HK-2 (cell line): ENCODE results near the gene CCL5.

Experiments
- DNase-seq: peaks from one replicate; pipeline ENCODE4 v3.0.0-alpha.2; 2018; ENCODE audit not compliant: unreplicated experiment

The CCL5 gene

DNA sequence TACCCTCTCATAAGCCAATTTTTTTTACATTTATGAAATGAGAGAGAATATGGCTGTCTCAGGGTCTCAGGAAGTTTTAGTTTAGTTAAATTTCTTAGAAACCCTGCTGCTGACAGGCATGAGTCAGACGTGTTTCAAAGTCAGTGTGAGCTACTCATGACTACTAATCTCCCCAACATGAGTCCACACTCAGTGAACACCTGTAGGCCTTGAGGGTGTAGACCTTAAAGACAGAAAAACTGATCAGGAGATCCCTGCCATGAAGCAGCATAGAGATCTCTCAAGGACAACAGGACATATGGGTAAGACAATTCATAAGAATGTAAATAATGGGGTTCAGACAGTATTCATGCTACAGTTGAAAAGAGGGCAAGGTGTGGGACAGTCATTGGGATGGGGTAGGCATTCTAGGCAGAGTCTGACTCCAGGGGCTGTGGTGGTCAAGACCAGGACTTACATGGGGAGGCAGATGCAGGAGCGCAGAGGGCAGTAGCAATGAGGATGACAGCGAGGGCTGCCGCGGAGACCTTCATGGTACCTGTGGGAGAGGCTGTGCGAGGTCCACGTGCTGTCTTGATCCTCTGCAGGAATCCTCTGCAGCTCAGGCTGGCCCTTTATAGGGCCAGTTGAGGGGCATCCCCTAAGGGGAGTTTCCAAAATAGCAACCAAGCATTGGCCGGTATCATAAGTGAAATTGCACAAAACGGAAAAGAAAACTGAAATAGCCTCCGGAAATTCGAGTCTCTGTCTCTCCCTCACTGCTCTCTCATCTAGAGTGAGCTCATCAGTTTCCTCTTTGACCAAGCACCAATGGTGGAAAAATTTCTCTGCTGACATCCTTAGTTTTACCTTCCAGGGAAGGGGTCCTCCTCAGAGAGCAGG is at the start of gene CCL5:
Gene CCL5, minus strand, starts transcription at position 588 of the 882 bp plus-strand sequence.
- DNase-seq, result no peak

DNA sequence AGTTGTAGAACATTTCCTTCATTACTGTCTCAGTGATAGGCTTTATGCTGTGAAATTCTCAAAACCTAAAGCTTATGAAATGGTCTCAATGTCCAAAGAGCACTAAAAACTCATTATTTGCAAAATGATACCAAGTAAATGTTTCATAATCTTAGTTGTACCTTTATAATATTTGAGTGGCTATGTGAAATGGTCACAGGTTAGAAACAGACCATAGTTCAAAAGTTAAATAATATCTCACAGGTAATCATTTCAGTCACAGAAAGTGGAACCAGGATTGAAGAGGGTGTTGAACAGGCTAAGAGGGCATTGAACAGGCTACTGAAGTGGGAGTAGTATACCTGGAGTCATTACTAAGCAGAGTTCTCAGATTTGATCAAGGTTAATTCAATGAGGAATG is 47.6 kb upstream of the CCL5 start:
- no peak for DNase-seq

DNA sequence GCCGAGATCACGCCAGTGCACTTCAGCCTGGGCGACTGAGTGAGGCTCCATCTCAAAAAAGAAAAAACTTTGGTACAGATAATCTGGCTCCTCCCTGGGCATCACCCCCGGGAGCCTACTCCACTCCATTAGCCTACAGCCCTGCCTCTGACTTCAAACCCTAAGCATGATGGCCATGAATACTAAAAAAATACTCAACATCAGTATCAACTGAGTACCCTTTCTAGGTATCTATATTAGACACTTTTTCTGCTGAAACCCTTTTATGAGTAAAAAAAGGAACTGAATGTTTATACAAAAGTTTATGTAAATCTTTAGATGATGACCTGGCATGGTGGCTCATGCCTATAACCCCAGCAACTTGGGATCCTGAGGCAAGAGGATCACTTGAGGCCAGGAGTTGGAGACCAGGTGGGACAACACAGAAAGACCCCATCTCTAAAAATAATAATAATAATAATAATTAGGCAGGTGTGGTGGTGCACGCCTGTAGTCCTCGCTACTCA is 43.5 kb upstream of the CCL5 start:
- DNase-seq, result no peak

DNA sequence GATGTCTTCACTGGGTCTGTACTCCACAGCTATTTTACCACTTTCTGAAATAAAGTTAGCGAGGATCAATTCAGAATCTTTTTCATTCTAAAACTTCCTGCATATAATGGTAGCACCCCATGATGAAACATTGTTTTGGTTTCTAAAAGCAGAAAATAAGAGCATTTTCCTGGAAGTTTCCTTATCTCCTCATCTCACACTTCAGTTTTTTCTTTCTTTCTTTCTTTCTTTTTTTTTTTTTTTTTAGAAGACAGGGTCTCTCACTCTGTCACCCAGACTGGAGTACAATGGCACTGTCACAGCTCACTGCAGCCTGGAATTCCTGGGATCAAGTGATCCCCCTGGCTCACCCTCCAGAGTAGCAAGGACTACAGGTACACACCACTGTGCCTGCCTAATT is 40.1 kb upstream of the CCL5 start:
- no peak for DNase-seq

DNA sequence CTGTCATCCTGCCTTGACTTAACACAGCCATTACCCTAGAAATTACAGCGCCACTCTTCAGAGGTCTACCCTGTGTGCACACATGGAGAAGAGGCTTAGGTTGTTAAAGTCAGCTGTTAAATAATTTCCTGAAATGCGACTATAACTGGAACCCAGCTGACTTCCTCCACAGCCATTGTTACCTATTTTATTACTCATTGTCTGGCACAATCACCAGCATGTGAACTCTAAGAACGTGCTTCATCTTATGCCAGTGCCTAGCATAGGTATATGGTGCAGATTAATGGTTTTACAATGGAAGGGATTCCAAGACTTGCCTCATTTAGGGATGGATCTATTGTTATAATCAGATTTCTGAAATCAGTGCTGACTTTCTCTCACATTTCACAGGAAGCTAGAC is 38.5 kb upstream of the CCL5 start:
- no peak for DNase-seq

DNA sequence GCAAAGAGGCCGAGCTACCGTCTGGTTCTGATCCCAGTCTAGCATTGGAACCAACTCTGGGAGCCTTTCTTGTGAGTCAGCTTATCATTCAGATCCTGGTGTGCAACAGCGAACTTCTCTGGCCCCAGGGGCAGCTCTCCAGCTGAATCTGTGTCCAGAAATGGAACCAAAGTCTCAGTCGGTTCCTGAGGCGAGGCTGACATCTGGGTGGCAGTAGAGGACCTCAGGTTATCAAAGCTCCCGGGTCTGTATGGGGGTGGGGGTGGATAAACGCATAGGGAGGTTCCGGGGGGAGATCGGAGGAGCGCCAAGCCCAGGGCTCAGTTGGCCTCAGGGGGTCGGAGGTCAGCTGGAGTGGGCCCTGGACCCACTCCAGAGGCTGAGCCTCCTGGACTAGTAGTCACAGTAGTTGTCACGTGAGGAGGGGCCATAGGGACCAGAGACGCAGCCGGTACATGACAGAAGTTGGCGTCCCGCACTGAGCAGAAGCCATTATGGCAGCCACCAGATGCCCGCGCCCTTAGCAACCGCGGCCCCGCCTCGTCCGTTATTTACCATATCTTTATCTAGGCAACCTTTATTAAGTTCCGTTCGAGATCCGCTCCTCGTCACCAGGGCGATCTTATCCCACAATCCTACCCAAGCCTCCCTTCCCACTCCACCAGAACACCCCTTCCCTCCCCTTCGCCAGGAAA is 37.5 kb upstream of the CCL5 start:
- DNase-seq, result no peak

DNA sequence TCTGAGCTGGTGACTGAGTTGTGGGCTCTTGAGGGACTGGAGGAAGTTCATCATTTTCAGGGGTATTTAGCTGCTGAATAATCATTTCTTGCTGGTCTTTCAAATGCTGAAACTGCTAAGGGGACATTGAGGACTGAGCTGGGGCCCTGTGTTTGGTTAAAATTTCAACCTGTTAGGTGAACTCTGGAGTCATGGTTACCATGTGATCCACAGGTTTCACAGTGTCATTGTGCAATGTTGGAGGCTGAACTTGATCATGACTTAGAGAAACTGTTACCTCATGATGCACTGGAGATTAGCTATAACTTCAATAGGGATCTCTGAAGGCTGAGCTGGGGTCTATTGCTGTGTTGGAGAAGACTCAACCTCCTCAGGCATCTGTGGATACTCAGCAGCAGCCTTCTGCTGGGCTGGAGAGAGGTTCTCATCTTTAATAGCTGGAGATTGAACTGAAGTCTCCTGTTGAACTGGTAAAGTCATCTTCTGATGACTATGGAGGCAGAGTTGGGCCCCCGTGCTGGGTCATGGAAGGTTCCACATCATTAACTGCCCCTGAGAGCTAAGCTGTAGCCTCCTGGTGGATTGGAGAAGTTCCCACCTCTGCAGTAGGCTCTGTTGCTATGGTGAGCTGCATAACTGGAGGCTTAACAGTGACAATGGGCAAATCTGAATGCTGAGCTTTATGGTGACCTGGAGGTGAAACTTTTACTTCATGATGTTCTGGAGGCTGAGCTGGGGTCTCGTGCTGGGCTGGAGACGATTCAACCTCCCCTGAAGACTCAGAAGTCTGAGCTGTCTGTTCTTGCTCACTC is 35.2 kb upstream of the CCL5 start:
- DNase-seq, result no peak

DNA sequence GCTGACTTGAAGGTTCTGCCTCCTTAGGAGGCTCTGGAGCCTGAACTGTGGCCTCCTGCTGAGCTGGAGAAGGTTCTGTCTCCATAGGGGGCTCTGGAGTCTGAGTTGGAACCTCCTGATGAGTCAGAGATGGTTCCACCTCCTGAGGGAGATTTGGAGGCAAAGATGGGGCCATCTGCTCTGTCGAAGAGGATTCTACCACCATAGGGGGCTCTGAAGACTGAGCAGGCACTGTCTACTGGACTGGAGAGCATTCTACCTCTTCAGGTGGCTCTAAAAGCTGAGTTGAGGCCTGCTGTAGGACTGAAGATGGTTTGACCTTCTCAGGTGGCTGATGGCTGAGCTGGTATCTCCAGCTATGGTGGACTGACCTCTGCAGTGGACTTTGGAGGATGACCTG is 34.2 kb upstream of the CCL5 start:
- DNase-seq, result no peak

DNA sequence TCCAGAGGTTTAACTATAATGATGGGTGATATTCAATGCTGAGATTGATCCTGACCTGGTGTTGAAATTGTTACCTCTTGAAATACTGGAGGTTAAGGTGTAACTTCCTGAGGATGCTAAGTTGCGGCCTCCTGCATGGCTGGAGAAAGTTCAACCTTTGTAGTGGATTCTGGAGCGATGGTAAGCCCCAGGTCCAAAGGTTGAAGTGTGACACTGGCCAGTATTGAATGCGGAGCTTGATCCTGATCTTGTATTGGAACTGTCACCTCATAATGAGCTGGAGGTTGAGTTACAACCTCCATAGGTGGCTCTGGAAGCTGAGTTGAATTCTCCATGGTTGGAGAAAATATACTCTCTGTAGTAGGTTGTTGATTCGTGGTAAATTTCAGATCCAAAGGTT is 33.4 kb upstream of the CCL5 start:
- no peak for DNase-seq

DNA sequence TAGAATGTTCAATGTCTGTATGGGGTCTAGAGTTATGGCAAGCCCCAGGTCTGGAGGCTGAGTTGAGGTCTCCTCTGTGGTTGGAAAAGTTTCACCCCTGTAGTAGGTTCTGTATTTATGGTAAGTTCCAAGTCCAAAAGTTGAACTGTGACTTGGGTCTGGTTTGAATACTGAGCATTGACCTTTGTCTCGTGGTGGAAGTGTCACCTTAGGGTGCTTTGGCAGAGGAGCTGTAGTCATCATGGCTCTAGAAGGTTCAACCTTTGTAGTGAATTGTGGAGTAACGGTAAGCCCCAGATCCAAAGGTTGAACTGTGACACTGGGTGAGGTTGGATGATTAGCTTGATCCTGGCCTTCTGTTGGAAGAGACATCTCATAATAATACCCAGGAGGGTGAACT is 32.8 kb upstream of the CCL5 start:
- no peak for DNase-seq

DNA sequence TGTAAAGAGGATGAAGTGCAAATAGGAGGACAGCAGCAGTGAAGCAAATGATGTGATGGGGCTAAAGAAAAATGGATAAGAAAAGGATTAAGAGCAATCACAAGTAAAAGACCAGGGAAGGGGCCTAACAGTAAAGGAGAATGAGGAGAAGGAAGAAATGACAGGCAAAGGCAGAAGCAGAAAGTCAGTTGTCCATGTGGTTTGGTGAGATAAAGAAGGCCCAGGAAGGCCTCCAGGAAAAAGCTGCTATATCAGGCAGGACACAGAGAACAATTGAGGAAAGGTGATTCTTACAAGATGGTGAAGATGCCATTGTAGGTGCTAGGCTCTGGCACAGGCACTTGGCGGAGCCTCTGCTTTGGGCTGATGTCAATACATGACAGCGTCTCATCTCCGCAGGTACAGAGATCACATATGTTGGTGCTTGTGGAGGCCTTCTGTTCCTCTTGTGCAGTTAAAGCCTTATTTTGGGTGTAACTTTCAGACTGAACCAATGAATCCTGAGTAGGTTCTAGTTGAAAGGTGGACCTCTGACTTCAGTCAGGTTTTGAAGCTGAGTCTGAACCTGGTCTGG is 32.3 kb upstream of the CCL5 start:
- no peak for DNase-seq

DNA sequence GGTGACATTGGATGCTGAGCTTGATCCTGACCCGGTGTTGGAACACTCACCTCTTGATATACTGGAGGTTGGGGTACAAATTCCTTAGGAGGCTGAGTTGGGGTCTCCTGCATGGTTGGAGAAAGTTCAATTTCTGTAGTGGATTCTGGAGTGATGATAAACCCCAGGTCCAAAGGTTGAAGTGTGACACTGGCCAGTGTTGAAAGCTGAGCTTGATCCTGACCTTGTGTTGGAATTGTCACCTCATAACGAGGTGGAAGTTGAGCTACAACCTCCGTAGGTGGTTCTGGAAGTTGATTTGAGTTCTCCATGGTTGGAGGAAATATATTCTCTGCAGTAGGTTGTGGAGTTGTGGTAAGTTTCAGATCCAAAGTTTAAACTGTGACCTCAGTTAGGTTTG is 29.2 kb upstream of the CCL5 start:
- no peak for DNase-seq

DNA sequence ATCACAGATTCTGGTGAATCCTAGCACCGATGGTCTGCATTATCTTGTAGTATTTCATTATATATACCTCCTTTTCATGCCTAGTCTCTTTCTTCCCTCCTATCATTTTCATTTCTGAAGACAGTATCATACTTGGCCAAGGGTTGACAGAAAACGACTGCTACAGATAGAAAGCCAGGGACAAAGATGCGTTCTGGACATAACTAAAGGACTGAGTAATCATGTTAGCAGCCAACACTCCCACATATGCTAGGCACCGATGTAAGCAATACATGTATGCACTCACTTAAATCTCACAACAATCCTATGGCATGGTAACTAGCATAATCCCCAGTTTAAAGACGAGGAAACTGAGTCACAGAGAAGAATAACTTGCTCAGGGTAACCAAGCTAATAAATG is 27.5 kb upstream of the CCL5 start:
- no peak for DNase-seq

DNA sequence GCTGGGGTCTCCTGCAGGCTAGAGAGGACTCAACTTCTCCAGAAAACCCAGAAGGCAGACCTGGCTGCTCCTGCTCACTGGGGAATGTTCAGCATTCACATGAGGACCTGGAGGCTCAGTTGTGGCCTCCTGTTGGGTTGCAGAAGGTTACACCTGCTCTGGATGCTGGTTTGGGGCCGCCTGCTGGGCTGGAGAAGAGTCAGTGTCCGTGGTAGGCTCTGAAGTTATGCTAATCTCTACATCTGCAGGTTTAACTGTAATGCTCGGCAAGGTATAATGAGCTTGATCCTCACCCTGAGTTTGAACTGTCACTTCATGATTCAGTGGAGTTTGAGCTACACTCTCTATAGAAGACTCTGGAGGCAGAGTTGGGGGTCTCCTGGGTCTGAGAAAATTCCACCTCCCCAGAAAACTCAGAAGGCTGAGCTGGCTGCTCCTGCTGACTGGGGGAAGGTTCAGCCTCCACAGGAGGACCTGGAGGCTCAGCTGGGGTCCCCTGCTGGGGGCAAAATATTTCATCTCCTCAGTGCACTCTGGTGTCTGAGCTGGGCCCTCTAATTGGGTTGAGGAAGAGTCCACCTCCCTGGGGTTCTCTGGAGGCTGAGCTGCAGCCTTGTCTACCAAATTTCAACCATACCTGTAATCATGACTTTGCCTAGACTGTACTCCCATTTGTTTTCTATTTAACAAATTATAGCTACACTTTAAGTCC is 26.9 kb upstream of the CCL5 start:
- no peak for DNase-seq

DNA sequence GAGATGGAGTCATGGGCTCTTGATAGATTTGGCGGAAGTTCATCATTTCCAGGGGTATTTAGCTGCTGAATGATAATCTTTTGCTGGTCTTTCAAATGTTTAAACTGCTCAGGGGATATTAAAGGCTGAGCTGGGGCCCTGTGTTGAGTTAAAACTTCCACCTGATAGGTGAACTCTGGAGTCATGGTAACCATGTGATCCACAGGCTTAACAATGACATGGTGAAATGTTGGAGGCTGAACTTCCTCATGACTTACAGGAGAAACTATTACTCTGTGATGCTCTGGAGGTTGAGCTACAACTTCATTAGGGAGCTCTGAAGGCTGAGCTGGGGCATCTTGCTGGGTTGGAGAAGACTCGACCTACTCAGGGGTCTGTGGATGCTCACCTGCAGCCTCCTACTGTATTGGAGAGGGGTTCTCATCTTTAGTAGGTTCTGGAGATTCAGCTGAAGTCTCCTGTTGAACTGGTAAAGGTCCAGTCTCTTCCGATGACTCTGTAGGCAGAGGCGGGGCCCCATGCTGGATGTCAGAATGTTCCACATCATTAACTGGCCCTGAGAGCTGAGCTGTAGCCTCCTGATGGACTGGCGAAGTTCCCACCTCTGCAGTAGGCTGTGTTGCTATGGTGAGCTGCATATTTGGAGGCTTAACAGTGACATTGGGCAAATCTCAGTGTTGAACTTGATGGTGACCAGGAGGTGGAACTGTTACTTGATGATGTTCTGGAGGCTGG is 26.2 kb upstream of the CCL5 start:
- DNase-seq, result no peak

DNA sequence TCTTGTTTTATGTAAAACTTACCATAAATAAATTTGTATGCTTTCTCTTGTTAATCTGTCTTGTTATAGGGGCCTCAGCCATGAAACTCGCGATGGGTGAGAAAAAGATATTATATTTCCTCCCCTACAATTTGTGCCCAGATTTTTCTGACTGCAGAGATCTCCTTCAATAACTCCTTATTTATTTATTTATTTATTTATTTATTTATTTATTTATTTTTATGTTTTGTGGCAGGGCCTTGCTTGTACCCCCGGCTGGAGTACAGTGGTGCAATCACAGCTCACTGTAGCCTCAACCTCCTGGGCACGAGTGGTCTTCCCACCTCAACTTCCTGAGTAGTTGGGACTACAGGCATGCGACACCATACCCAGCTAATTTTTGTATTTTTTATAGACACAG is 23.3 kb upstream of the CCL5 start:
- no peak for DNase-seq

DNA sequence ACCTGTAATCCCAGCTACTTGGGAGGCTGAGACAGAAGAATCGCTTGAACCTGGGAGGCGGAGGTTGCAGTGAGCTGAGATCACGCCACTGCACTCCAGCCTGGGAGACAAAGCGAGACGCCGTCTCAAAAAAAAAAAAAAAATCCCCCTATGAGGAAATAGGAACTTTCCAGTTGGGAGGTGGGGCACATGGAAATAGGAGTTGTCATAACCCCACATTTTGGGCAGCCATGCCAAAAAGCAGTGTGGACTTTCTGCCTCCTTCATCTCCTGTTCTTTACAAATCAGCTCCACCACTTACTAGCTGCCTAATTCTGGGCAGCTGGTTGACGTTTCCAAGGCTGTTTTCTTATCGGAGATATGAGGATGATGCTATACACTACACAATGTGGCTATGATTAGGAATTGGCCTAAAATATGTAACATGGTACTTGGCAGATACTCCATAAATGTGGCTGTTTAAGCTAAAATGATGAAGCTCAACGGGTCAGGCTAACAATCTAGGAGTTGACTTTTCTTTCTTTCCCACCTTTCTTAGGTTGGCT is 21.5 kb upstream of the CCL5 start:
- DNase-seq, result no peak

DNA sequence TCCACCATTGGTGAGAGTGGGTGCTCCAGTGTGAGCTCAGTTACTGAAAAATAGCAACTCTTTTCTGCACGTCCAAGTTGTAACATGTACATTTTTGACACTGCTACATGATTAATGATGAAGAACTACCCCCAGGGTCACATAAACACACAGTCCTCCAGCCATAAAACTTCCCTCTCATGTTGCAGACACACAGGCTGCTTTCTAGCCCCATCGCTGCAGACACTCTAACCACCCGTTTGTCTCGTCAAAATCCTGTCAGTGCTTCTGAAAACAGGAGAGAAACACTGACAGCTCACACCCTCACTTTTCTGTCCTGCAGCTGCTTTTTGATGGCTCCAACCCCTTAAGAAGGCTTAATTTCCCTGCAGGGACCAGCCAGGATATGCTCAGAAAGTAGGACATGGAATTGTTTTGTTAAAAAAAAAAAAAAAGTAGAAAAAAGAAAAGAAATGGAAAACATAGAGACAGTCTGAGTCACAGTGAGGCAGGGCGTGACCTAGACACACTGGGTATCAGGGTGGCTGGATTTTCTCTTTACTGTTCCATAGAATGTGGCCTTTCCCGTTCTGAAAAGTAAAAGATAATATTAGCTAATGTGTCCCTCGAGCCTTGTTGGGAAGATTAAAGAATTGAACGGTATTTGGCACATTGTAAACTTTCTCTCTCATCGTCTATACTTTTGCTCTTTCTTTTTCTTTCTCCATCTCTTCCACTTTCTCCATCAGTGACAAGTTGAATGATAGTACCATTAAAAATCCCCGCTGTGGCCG is 20.7 kb upstream of the CCL5 start:
- no peak for DNase-seq

DNA sequence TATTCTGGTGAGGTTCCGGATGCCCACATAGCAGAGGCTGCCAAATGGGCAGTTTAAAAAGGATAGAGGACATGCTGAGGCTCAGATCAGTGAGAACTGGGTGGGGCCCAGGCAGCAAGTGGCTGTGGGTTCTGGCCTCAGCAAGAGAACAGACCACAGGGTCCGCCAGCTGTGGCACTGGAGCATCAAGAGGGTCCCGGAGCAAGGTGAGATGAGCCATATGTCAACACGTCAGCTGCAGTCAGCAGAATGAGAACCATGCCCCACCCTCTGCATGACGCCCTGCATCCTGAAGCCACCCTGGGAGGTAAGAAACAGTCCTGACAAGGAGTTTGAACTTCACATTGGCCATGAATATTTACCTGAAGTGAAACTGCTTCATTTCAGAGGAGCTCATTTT is 20.1 kb upstream of the CCL5 start:
- DNase-seq, result no peak
